ENCODE measurements around the gene CCDC192.

- TF ChIP-seq POLR2A (IDR thresholded peaks at IDR 0.05) (no peak), CTCF (IDR thresholded peaks at IDR 0.05) (no peak)
These were observed 160.6 kb downstream of the CCDC192 start for GRCh38 chr5:127863610-127864395.
